A549 (cell line): ENCODE data around the gene OGDHL.

Source experiments
- CBX2 ChIP-seq: fragments of 200-600 bp; sonication (generic); IDR thresholded peaks from 2 replicates; pipeline ENCODE4 v1.6.1; 2016; ENCODE audit warnings: low read depth, mild to moderate bottlenecking, borderline replicate concordance
- CHD2 ChIP-seq: fragments of 150-350 bp; IDR thresholded peaks from 2 replicates; pipeline ENCODE4 v1.6.1; 2014; ENCODE audit warnings: low read length; ENCODE audit not compliant: partially characterized antibody
- CTCF ChIP-seq: fragments of >200 bp; sonication (Bioruptor Twin); formaldehyde crosslinking; IDR thresholded peaks from 3 replicates; pipeline ENCODE4 v1.5.1; 2016
- ELK1 ChIP-seq: fragments of 150-350 bp; IDR thresholded peaks from 2 replicates; pipeline ENCODE4 v1.6.1; 2014; ENCODE audit warnings: low read depth, mild to moderate bottlenecking, low read length
- FOXS1 ChIP-seq: fragments of 250-450 bp; sonication (Bioruptor Pico); IDR thresholded peaks from 2 replicates; pipeline ENCODE4 v1.5.0; 2020; ENCODE audit warnings: mild to moderate bottlenecking, moderate library complexity
- HMGXB4 ChIP-seq: fragments of 250-450 bp; sonication (Bioruptor Pico); IDR thresholded peaks from 2 replicates; pipeline ENCODE4 v1.5.0; 2021; ENCODE audit warnings: mild to moderate bottlenecking, moderate library complexity, borderline replicate concordance
- HOXB5 ChIP-seq: fragments of 250-450 bp; sonication (Bioruptor Pico); IDR thresholded peaks from 2 replicates; pipeline ENCODE4 v1.5.0; 2020; ENCODE audit warnings: mild to moderate bottlenecking, moderate library complexity
- JUN ChIP-seq, 2 experiments: fragments of >200 bp; sonication (Bioruptor Twin); formaldehyde crosslinking; IDR thresholded peaks; 2 replicates in 1 of 2; 3 replicates in 1 of 2; pipeline ENCODE4 v1.6.1; 2016 to 2017
- MAX ChIP-seq: IDR thresholded peaks from 2 replicates; pipeline ENCODE4 v1.6.1; 2012
- RAD21 ChIP-seq, 2 experiments: fragments of >200 bp in 1 of 2; sonication (Bioruptor Twin) in 1 of 2; formaldehyde crosslinking in 1 of 2; IDR thresholded peaks in 1 of 2; conservative IDR thresholded peaks in 1 of 2; 2 replicates in 1 of 2; 3 replicates in 1 of 2; pipeline ENCODE4 v1.6.1; 2012 to 2018; ENCODE audit warnings: inconsistent platforms in 1 of 2
- REST ChIP-seq: fragments of 200-600 bp; sonication (generic); IDR thresholded peaks from 2 replicates; pipeline ENCODE4 v1.6.1; 2016; ENCODE audit warnings: antibody characterized with exemption, mild to moderate bottlenecking, moderate library complexity
- SMC3 ChIP-seq: fragments of >200 bp; sonication (Bioruptor Twin); formaldehyde crosslinking; IDR thresholded peaks from 3 replicates; pipeline ENCODE4 v1.6.1; 2018; ENCODE audit warnings: inconsistent platforms
- SREBF2 ChIP-seq: fragments of 450-650 bp; IDR thresholded peaks from 2 replicates; pipeline ENCODE4 v1.6.1; 2014; ENCODE audit warnings: mild to moderate bottlenecking, moderate library complexity
- ZFP36 ChIP-seq: fragments of 450-650 bp; IDR thresholded peaks from 2 replicates; pipeline ENCODE4 v1.6.1; 2014; ENCODE audit warnings: borderline replicate concordance; ENCODE audit not compliant: partially characterized antibody

- TF ChIP-seq MAX (no peak), RAD21 (conservative IDR thresholded peaks at IDR 0.05 in 1 of 2, IDR thresholded peaks at IDR 0.05 in 1 of 2) (no peak), SMC3 (no peak), ZFP36 (no peak), CBX2 (no peak), REST (no peak), ELK1 (no peak), HMGXB4 (no peak), CTCF (no peak), CHD2 (no peak), FOXS1 (CRISPR knock-in tag) (no peak), SREBF2 (no peak), HOXB5 (CRISPR knock-in tag) (no peak), JUN (IDR thresholded peaks at IDR 0.05) (no peak)
These were observed 17.1 kb downstream of the OGDHL start for GRCh38 chr10:49744924-49745605.
